Memory B cell (primary cell): ENCODE measurements around the gene ZNF202.
A peak's percentile ranks its signal among the peaks of the same experiment; 100 is the strongest.

ENCODE experiments used
- ATAC-seq: fragments of 150-1000 bp; cut with Tn5 transposase; 2 replicates; pipeline ENCODE4 v1.10.0; 2021; ENCODE audit warnings: low read depth, mild to moderate bottlenecking, moderate library complexity
- DNase-seq, 2 donors: peaks; one replicate each; pipeline ENCODE4 v3.0.0; 2022; ENCODE audit warnings: low spot score in 2 of 2
- H3K27ac Mint-ChIP-seq: one replicate; pipeline ENCODE4 v1.8.0; 2022; ENCODE audit warnings: mild to moderate bottlenecking, moderate library complexity, mixed read lengths
- H3K27me3 Mint-ChIP-seq: one replicate; pipeline ENCODE4 v1.8.0; 2022; ENCODE audit warnings: mixed read lengths
- H3K36me3 Mint-ChIP-seq: one replicate; pipeline ENCODE4 v1.8.0; 2022; ENCODE audit warnings: mild to moderate bottlenecking, mixed read lengths
- H3K4me1 Mint-ChIP-seq: one replicate; pipeline ENCODE4 v1.8.0; 2022; ENCODE audit warnings: mixed read lengths
- H3K4me3 Mint-ChIP-seq: one replicate; pipeline ENCODE4 v1.8.0; 2022; ENCODE audit warnings: mild to moderate bottlenecking, moderate library complexity, mixed read lengths
- H3K9me3 Mint-ChIP-seq: one replicate; pipeline ENCODE4 v1.8.0; 2022; ENCODE audit warnings: mixed read lengths

ZNF202 gene

DNA sequence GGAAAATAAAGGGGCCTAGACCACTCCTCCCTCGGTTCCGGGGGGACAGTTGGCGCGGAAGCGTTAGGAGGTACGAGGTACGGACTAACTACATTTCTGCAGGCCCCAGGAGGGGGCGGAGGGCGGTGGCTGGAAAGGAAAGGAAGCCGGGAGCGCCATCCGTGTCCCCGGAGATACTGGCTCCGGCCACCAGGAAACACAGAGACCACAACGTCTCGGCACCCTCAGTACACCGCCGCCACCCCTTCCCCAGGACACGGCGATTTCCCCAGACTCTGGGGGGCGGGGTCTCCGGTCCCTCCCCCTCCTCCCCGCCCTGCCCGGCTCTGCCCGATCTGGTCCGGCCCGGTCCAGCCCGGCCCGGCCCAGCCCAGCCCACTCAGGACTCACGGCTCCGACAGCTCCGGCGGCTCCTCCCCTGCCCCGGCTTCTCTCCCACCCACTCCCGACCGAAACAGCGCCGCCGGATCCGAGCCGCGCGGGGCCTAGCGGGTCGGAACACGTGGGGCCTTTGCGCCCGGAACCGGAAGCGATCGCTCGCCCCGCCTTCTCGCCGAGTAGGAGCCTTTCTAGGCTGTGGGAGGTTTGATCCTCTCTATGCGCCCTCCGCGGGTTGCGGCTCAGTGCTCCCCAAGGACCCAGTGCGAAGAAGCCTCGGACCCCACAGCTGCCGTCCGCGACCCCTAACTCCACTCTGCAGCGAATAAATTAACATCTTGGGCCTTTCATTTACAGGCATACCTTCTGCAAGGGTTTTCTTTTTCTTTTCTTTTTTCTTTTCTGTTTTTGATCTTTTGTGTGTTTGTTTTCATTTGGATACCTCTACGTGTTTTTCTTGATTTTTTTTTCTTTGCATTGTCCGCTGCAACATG is at the start of gene ZNF202:
TSS of gene ZNF202 (minus strand) at position 502 of the 872 bp plus-strand sequence. CDS start 10,772 bp downstream, outside the sequence.
- peaks cover 23% of the 10 kb centered on the region for H3K4me1 Mint-ChIP-seq
- H3K9me3 Mint-ChIP-seq, result no peaks in the 10 kb centered on the region
- peaks cover 12% of the 10 kb centered on the region for H3K36me3 Mint-ChIP-seq
- H3K27me3 Mint-ChIP-seq, result peaks cover 6% of the 10 kb centered on the region
- DNase-seq (peak; percentile 88 to 91), ATAC-seq (peak; percentile 96)
- H3K27ac Mint-ChIP-seq, result peak within 1 kb of the TSS; percentile 93
- H3K4me3 Mint-ChIP-seq, result peak within 1 kb of the TSS; percentile 96

DNA sequence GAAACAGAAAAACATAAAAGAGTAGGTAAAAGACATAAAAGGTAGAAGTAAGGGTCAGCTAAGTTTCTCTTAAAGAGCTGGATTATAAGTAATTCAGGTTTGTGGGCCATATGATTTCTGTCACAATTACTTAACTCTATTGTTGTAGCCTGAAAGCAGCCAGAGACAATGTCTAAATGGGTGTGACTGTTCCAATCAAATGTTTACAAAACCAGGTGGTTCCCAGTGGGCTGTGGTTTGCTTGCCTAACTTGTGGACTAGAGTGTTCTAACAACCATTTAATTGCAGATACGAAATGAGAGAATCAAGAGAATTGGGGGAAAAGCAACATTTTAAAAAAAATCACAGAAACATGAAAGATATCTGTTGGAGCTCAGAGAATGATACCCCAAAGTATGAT is 42.1 kb upstream of the ZNF202 start:
- Mint-ChIP-seq H3K9me3 (peaks cover 3% of the 10 kb centered on the region), H3K27ac (no peak overlapping the region), H3K4me3 (no peak overlapping the region), H3K4me1 (no peaks in the 10 kb centered on the region), H3K36me3 (no peaks in the 10 kb centered on the region), H3K27me3 (peaks cover 6% of the 10 kb centered on the region)
- ATAC-seq (no peak), DNase-seq (no peak)

DNA sequence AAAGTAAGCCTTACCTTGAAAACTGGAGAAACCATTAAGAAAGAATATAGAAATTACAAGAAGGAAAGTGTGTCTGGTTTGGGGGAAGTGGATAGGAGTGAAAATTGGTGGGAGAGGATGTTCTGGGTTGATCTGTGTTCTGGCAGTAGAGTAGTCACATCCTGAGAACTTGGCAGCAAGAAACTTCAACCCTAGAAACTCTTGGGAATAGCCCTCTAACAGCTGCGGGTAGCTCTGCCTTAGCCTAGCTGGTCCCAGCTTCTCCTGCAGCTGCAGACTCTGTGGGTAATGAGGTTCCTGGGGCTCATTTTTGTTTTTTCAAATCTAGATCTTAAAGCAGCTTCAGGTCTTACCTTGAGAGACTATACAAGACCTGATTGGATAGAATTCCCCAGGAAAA is 37.1 kb upstream of the ZNF202 start:
- ATAC-seq (no peak), DNase-seq (no peak)
- Mint-ChIP-seq H3K9me3 (peaks cover 1% of the 10 kb centered on the region), H3K4me3 (no peak overlapping the region), H3K4me1 (peaks cover 3% of the 10 kb centered on the region), H3K27me3 (peaks cover 5% of the 10 kb centered on the region), H3K36me3 (no peaks in the 10 kb centered on the region), H3K27ac (no peak overlapping the region)

DNA sequence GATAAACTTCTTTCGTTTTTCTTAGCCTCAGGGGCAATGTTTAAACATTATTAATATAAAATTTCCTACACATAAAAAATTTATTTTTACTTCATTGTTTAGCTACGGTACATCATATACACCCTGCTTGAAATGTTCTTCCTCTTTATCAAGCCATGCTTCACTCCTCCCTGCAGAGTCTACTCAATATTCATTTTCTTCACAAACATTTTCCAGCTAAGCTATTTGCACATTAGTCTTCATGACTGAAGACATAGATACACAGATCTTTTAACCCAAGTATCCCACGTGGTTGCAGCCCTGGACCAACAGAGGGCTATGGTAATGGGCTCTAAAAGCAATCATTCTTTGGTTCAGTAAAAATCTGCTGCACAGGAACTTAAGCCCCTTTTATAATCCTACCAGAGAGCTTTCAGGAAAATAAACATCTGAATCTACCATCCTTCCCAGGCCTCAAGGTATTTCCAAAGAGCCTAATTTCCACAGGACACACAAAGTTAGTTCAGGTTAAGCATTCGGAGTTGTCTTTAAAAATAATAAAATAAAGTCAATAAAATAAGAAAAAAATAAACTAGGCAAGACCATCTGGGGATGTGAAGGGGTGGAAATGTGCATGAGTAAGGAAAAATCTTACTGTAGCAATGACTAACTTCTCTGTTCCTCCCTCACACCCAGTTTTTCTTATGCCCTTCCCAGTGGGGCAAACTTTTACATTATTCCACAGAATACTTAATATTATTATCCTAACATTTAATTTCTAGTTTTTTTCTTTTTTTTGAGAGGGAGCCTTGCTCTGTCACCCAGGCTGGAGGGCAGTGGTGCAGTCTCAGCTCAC is 34.5 kb upstream of the ZNF202 start:
- H3K9me3 Mint-ChIP-seq, result peaks cover 1% of the 10 kb centered on the region
- H3K4me1 Mint-ChIP-seq, result peaks cover 3% of the 10 kb centered on the region

DNA sequence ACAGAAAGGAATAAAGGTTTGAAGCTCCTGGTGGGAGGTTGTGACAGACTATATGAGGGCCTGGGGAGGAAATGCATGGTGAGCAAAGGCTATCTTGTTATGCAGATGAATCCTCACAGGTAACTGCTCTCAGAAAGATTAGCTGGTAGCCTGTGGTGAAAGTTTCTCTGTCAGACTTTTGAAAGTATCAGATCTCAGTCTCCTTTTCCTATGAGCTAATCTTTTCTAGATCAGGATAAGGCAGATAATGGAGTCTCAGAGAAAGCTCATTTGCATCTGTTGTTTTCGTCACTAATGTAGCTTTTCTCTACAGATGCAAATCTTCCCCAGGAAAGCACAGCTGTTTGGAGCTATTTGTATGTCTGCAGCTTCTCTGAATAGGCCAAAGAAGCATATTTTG is 33.8 kb upstream of the ZNF202 start:
- Mint-ChIP-seq H3K27me3 (peaks cover 5% of the 10 kb centered on the region), H3K9me3 (peaks cover 1% of the 10 kb centered on the region), H3K27ac (no peak overlapping the region), H3K4me3 (no peak overlapping the region), H3K4me1 (peaks cover 3% of the 10 kb centered on the region), H3K36me3 (no peaks in the 10 kb centered on the region)
- DNase-seq, result no peak
- ATAC-seq, result no peak

More for the DNA sequence above, 34.5 kb upstream of the ZNF202 start:
- Mint-ChIP-seq H3K4me3 (no peak overlapping the region), H3K36me3 (no peaks in the 10 kb centered on the region), H3K27me3 (peaks cover 5% of the 10 kb centered on the region), H3K27ac (no peak overlapping the region)
- ATAC-seq (no peak), DNase-seq (no peak)

DNA sequence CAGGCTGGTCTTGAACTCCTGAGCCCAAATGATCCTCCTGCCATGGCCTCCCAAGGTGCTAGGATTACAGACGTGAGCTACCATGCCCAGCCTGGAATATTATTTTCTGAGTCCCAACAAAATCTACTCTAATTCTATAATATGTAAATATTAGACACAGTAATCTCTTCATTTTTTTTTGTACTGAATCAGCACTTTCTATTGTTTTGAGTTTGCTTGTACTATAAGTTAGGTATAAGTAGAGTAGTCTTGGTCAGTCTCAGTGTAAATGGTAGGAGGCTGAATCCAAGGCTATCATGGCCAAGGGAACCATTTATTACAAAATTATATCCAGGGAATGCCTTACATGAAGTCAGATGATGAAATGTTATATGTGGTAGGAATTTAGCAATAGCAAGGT is 32.5 kb upstream of the ZNF202 start:
- peaks cover 1% of the 10 kb centered on the region for H3K9me3 Mint-ChIP-seq
- peaks cover under 1% of the 10 kb centered on the region for H3K27me3 Mint-ChIP-seq
- H3K27ac Mint-ChIP-seq, result no peak overlapping the region
- DNase-seq, result no peak
- no peak overlapping the region for H3K4me3 Mint-ChIP-seq
- H3K36me3 Mint-ChIP-seq, result no peaks in the 10 kb centered on the region
- H3K4me1 Mint-ChIP-seq, result peaks cover 3% of the 10 kb centered on the region
- ATAC-seq, result no peak

DNA sequence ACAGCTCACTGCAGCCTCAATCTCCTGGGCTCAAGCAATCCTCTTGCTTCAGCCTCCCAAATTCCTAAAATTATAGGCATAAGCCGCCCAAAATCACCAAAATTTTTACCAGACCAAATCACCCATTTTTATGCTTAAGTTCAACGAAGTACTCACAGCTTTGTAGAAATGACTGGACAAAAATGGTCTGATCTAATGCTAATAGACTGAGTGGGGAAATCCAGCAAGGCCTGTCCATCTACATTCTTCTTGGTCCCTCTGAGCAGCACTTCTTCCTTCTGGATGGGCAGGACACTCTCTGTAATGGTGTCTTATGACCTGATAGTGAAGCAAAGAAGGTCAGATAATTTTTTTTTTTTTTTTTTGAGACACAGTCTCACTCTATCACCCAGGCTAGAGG is 31.6 kb upstream of the ZNF202 start:
- Mint-ChIP-seq H3K27ac (no peak overlapping the region), H3K36me3 (no peaks in the 10 kb centered on the region), H3K27me3 (peaks cover under 1% of the 10 kb centered on the region), H3K9me3 (peaks cover 1% of the 10 kb centered on the region), H3K4me3 (no peak overlapping the region), H3K4me1 (peaks cover 3% of the 10 kb centered on the region)
- ATAC-seq, result no peak
- no peak for DNase-seq

DNA sequence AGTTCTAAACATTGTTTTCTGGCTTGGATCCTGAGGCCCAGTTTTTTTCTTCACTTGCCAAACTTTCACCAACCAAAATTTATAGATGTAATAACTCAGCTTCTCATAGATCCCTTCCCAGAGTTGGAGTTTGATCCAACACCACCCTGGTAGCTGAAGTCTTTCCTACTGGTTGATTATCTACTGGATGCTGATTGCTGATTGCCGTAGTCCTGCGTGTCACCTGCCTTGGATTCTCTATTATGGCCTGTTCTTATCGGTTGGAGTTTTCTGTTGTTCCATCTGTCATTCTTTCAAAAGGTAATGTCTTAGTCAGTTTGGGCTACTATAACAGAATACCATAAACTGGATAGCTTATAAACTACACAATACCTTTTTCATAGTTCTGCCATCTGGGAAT is 30.2 kb upstream of the ZNF202 start:
- no peak overlapping the region for H3K4me3 Mint-ChIP-seq
- DNase-seq, result no peak
- H3K4me1 Mint-ChIP-seq, result peaks cover 3% of the 10 kb centered on the region
- no peaks in the 10 kb centered on the region for H3K36me3 Mint-ChIP-seq
- no peak overlapping the region for H3K27ac Mint-ChIP-seq
- peaks cover 1% of the 10 kb centered on the region for H3K9me3 Mint-ChIP-seq
- no peak for ATAC-seq
- peaks cover 3% of the 10 kb centered on the region for H3K27me3 Mint-ChIP-seq

DNA sequence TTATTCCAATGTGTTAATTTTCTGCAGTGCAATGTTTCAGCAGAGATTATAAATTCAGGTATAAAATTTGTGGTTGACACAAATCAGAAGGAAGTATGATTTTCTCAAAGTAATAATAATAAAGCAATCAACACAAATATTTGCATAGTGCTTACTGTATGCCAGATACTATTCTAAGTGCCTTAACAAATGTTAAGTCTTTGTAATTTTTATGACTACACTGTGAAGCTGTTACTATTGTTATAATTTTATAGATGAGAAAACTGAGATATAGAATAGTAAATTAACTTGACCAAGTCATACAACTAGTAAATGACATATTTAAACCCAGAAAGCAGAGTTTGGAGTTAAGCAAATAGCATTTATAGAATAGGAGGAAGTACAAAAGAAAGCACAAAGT is 29.3 kb upstream of the ZNF202 start:
- peaks cover under 1% of the 10 kb centered on the region for H3K4me1 Mint-ChIP-seq

DNA sequence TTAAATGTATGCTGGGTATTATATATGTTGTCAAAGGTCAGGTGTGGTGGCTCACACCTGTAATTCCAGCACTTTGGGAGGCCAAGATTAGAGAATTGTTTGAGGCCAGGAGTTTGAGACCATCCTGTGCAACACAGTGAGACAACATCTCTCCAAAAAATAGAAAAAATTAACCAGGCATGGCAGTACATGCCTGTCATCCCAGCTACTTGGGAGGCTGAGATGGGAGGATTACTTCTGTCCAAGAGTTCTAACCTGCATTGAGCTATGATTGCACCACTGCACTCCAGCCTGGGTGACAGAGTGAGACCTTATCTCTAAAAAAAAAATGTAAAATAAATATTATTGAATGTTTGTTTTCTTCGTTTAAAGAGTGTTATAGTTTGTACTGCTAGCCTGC is 24.1 kb upstream of the ZNF202 start:
- Mint-ChIP-seq H3K4me3 (no peak overlapping the region), H3K36me3 (peaks cover 6% of the 10 kb centered on the region), H3K27me3 (peaks cover 6% of the 10 kb centered on the region), H3K4me1 (no peaks in the 10 kb centered on the region), H3K9me3 (peaks cover 13% of the 10 kb centered on the region), H3K27ac (no peak overlapping the region)
- ATAC-seq (no peak), DNase-seq (no peak)

More for the DNA sequence above, 29.3 kb upstream of the ZNF202 start:
- Mint-ChIP-seq H3K9me3 (peaks cover 1% of the 10 kb centered on the region), H3K36me3 (no peaks in the 10 kb centered on the region), H3K27ac (no peak overlapping the region), H3K4me3 (no peak overlapping the region), H3K27me3 (peaks cover 5% of the 10 kb centered on the region)
- ATAC-seq, result no peak
- DNase-seq, result no peak

DNA sequence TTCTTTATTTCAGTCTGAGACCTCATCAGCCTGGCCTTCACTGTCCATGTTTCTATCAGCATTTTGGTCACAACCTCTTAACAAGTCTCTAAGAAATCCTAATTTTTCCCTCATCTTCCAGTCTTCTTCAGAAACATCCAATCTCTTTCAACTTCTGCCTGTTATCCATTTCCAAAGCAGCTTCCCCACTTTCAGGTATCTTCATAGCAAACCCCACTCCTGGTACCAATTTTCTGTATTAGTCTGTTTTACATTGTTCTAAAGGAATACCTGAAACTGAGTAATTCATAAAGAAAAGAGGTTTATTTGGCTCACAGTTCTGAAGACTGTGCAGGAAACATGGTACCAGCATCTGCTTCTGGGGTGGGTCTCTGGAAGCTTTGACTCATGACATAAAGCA is 21.0 kb upstream of the ZNF202 start:
- Mint-ChIP-seq H3K9me3 (peaks cover 13% of the 10 kb centered on the region), H3K36me3 (peaks cover 6% of the 10 kb centered on the region)

DNA sequence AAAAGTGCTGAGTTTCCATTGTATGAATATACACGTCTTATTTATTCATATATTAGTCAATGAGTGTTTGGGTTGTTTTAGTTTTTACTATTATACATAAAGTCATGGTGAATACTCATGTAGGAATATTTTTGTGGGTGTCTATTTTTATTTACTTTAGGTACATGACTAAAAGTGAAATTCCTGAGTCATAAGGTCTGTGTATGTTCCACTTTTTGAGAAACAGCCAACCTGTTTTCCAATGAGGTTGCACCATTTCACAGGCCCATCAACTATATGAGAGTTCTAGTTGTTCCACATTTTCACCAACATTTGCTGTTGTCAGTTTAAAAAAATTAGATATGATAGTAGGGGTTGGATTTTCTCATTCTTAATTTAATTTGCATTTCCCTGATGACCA is 19.4 kb upstream of the ZNF202 start:
- peaks cover 1% of the 10 kb centered on the region for H3K27me3 Mint-ChIP-seq
- DNase-seq (no peak), ATAC-seq (no peak)
- no peak overlapping the region for H3K27ac Mint-ChIP-seq
- peaks cover 6% of the 10 kb centered on the region for H3K36me3 Mint-ChIP-seq
- peaks cover 13% of the 10 kb centered on the region for H3K9me3 Mint-ChIP-seq
- H3K4me3 Mint-ChIP-seq, result no peak overlapping the region
- H3K4me1 Mint-ChIP-seq, result no peaks in the 10 kb centered on the region

More for the DNA sequence above, 21.0 kb upstream of the ZNF202 start:
- ATAC-seq (no peak), DNase-seq (no peak)
- peaks cover 3% of the 10 kb centered on the region for H3K27me3 Mint-ChIP-seq
- H3K27ac Mint-ChIP-seq, result no peak overlapping the region
- H3K4me3 Mint-ChIP-seq, result no peak overlapping the region
- H3K4me1 Mint-ChIP-seq, result no peaks in the 10 kb centered on the region

DNA sequence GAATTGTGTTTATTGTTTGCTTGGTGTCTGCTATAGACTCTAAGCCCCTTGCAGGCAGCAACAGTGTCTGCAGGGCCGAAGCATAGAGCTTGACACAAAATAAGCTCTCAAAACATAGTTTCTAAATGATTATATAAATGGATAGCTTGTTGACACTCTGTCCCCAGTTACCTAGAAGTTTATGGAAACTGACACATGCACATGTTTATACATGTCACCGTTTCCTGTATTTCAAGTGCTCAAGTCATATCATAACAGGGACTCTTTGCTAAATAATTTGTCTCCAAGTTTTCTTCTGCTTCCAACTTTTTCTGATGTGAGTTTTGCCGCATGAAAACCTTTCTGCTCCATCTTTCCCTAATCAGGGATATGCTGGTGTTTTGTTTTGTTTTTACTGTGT is 16.5 kb upstream of the ZNF202 start:
- Mint-ChIP-seq H3K27me3 (peaks cover 1% of the 10 kb centered on the region), H3K4me1 (no peaks in the 10 kb centered on the region), H3K27ac (no peak overlapping the region), H3K9me3 (peaks cover 9% of the 10 kb centered on the region), H3K4me3 (no peak overlapping the region), H3K36me3 (peaks cover 6% of the 10 kb centered on the region)
- ATAC-seq (no peak), DNase-seq (no peak)

DNA sequence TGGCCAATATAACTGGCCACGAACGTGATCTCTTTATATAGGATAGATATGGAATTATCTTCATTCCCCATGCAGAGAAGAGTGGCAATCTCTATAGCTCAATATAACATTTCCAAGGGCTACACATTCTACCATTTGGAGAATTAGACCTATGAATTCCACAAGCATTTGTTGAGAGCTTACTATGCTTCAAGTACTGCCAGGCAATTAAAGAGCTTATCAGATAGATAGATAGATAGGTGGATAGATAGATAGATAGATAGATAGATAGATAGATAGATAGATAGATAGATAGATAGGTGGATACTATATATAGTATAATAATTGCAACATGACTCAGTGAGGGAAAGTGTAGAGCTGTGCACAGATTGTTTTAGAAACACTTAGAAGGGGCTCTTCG is 14.4 kb upstream of the ZNF202 start:
- no peak overlapping the region for H3K27ac Mint-ChIP-seq
- no peaks in the 10 kb centered on the region for H3K36me3 Mint-ChIP-seq
- H3K27me3 Mint-ChIP-seq, result peaks cover 7% of the 10 kb centered on the region
- no peaks in the 10 kb centered on the region for H3K4me1 Mint-ChIP-seq
- no peaks in the 10 kb centered on the region for H3K9me3 Mint-ChIP-seq
- DNase-seq (no peak), ATAC-seq (no peak)
- no peak overlapping the region for H3K4me3 Mint-ChIP-seq
